GM18499 (cell line): ENCODE measurements around the gene SAP30BP.

Experiments
- ATAC-seq: cut with Tn5 transposase; IDR thresholded peaks from one replicate; pipeline ENCODE4 v1.9.1; 2021; ENCODE audit warnings: moderate number of reproducible peaks; ENCODE audit not compliant: insufficient read depth, unreplicated experiment

The SAP30BP gene

GRCh38 chr17:75681289-75681688 lies 14.2 kb downstream of the SAP30BP start:
- no peak for ATAC-seq

- ATAC-seq, result no peak
These were observed 16.4 kb downstream of the SAP30BP start for GRCh38 chr17:75683583-75683982.

- no peak for ATAC-seq
These were observed 17.1 kb downstream of the SAP30BP start for GRCh38 chr17:75684249-75684648.

GRCh38 chr17:75684924-75685323 lies 17.8 kb downstream of the SAP30BP start:
- no peak for ATAC-seq

DNA sequence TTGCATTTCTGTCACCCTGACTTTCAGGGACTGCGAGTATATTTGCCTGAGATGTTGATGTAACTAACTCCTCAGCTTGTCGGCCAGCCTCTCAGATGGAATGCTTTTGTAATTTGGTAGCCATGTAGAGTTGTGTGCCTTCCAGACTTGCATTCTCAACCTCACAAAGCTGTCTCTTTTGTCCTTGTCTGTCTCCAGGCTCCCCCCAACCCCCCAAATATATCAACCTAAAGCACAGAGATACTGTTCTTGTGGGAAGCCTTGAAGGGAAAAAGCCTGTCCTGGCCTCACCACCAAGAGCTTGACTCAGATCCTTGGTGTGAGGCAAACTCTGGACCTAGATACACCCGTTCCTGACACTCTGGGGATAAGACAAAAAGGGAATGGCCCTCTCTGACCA lies 18.4 kb downstream of the SAP30BP start:
- no peak for ATAC-seq

- ATAC-seq, result no peak
These were observed 21.2 kb downstream of the SAP30BP start for GRCh38 chr17:75688209-75688825.

DNA sequence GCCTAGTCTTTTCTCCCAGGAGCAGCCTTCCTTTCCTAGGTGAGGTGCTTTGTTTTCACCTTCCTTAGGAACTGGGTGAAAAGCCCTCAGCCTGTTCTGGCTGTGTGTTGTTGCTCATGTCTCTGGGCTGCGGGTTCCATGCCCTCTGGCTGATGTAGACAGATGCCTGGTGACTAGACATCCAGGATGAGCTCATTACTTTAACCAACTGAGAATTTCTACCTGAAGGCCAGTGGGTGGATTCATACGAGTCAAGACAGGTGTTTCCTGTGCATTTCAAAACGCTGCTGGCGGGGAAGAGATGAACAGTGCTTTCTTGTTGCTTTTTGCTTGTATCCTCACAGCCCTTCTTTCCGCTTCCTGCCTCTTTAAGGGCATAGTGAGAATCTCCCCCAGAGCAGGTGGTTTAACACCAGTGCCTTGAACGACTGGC lies 22.3 kb downstream of the SAP30BP start:
- ATAC-seq, result no peak

DNA sequence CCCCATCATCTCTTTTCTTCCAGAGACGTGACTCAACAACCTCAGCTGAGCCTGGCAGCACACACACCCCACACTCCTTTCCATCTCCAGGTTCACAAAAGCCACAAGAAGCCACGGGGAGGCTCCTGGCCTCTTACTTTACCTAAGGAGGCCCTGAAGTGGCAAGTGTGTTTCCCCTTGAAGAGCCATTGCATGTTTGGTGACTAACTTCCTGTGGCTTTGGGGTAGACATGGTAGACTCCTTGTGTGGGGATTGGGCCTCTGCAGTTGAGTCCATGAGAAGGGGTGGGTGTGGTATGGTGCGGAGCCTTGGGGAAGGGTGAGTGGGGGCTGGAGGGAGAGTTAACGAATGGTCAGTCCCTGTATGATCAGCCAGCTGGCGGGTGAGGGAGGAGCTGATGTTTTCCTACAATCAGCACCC lies 24.2 kb downstream of the SAP30BP start:
- no peak for ATAC-seq

DNA sequence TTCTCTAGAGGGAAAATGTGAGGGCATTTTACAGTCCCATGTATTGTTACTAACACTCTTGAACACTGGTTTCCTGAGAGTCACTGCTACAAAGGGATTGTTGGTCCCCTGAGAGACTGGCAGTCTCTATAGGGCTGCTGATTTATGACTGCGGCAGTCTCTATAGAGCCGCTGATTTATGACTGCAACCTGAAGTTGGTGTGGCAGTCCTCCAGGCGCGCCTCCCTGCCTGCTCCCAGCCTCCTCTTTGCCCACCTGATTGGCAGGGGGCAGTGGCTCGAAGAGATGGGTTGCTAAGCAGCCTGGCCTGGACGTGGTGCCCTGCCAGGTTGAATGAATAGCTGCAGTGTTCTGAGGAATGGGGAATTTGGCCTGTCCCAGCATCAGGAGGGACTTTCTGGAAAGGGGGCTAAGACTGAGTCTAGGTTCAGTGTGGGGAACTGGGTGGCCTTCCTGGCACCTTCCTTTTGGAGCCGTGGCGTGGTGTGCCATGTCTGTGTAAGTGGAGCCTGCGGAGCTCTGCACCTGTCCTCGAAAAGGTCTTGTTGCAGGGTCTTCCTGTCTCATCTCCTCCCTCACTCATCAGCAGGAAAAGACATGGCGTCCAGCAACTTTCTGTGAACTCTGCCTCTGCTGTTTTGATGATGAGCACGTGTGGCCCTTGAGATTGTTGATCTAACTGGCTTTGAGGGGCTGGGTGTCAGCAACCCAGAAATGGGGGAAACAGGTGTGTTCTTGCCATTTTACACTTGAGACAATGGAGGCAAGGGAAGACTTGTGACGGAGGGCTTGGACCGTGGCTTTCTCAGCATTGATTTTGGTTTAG lies 24.9 kb downstream of the SAP30BP start:
- ATAC-seq, result no peak

DNA sequence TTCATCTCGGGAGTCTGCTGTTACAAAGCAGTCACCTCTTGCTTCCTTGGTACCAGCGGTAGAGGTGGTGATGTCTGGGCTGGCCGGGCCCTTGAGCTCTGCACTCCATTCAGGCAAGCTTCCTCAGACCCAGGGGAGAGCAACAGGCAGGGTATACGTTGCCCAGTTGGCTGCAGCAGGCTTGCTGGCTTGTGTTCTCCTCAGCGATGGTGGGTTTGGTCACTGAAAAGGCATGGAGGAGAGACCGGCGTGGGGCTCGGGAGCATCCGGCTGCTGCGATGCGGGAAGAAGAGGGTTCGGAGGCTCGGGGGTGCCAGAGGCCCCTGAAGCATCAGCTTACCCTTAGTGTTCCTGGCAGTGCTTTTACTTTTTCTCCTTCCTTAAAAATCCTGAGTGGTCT lies 25.8 kb downstream of the SAP30BP start:
- no peak for ATAC-seq

- ATAC-seq, result no peak
These were observed 26.7 kb downstream of the SAP30BP start for GRCh38 chr17:75693500-75694481.

GRCh38 chr17:75694536-75694935 lies 27.4 kb downstream of the SAP30BP start:
- no peak for ATAC-seq

DNA sequence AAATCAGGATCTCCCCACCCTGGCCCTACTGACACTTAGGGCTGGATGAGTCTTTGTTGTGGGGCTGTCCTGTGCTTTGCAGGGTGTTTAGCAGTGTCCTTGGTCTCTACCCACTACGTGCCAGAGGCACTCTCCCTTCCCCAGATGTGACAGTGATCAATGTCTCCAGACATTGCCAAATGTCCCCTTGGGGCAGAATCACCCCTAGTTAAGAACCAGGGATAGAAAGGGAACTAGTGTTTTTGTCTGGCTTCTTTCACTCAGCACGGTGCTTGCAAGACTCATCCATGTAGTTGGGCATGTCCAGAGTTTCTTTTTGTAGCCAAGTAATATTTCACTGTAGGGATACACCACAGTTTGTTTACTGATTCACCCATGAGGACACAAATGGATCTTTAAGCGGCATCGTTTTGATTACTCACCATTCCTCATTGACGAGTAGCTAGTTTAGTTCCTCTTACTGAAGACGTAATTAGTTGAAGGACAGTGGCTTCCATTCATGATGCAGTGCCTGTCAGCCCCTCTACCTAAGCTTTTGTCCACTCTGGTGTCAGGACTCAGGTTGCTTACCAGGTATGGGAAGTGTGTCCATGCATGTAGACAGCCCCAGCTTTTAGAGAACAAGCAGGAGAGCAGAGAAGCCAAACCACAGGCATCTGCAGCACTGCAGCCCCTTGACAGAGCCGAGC lies 28.1 kb downstream of the SAP30BP start:
- ATAC-seq, result no peak

DNA sequence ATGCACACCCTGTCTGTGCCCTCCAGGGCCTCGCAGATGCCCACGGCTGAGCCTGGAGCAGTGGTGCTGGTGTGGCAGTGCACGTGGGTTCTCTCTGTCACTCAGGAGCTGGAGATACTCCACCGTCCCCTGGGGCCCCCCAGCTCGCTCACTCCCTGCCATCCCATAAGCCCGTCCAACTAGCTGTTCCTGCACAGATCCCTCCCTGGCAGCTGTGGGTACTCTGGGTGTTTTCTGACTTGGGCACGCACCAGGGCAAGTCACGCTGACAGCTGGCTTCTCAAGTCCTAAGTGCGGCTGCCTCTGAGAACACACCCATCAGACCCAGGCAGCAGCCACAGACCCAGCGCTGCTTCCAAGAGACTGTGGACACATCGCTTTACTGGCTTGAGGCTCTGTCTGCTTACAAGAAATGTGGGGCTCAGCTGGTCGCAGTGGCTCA lies 28.7 kb downstream of the SAP30BP start:
- ATAC-seq, result no peak

DNA sequence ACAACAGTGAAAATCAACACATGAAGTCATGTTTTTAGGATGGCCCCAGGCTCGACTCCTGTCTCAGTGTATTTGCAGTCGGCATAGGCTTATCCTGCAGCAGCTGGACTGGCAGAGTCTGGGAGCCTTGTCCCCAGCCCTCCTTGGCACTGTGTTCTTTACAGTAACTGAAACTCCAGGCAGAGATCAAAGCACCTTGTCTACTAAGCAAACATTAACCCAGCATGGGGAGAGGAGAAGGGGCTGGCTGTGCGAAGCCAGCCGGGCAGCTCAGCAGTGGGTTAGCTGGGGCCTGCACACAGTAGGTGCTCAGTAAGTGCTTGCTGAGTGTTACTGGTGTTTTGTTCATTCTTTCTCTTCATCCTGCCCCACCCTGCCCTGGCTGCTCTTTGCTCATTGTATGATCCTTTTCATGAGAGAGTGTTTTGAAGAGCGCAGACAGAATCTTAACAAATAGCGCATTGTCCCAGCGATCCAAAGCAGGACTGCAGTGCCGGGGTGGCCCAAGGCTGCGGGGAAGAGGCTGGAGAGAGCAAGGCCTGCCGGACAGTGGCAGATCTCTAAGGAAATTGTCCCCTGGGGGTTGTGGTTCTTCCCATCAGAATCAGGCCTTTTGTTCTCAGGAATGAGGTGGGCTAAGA lies 30.6 kb downstream of the SAP30BP start:
- no peak for ATAC-seq

DNA sequence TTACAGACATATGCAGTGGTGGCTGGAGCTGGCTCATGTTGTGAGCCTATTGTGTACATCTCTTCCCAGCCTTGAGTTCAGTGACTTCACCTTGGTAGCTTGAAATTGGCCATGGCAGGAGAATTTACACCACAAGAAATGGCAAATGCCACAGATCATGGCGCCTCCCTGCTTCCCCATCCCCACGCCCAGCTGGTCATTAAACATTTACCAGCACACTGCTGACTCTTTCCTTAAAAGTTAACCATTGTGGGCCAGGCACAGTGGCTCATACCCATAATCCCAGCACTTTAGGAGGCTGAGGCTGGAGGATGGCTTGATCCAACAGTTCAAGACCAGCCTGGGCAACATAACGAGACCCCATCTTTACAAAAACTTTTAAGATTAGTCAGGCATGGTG lies 31.5 kb downstream of the SAP30BP start:
- no peak for ATAC-seq

GRCh38 chr17:75701288-75701687 lies 34.1 kb downstream of the SAP30BP start:
- ATAC-seq, result no peak

DNA sequence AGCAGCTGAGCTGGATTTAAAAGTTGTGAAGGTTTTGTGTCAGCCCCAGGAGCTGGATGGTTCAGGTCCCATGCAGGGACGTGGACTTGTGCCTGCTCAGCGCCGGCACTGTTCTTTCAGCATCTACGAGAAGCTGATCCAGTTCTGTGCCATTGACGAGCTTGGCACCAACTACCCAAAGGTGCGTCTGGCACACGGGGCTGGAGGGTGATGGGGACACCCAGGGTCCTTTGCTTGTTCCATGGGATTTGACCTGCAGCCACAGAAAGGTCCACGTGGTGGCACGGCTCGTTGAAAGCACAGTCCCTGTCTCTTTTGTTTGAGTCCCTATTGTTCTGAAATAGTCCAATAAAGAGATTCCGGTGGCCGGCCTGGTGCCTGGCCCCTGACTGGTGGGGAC lies 36.1 kb downstream of the SAP30BP start:
- ATAC-seq, result no peak

DNA sequence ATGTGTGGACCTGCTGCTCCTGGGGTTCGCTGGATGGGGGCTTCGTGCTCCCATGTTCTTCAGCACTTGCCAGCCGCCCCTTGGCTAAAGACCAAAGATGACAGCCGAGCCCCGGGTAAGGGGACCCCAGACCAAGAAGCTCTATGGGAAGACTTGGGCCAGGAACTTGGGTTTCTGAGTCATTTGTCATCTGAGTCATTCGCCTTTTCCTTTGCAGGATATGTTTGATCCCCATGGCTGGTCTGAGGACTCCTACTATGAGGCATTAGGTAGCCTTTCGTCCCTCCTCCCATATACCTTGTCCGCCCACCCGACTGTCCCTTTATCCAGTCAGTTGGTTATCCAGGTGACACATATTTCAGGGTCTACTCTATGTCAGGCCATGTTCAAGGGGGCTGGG lies 36.5 kb downstream of the SAP30BP start:
- ATAC-seq, result no peak
